ENCODE measurements around the gene TPM2. TPM values are rescaled to one million over a fixed set of nuclear protein-coding genes. Genes with fewer than 3 reads are reported as not detected.
"Not testable (repeated sequence)": the region's sequence is repeated elsewhere in the genome, so short reads cannot be mapped to it uniquely, and the experiment has no call there.

Gene TPM2
- total RNA-seq, 8 experiments from 2014 or later: 6.1 to 470 (median 68.3) TPM

GRCh38 chr9:35649431-35650340 lies 40.0 kb downstream of the TPM2 start:
- Histone ChIP-seq H3K4me3 (no peak overlapping the region), H3K27ac (no peak overlapping the region), H3K4me1 (replicated peaks in 1 of 2) (peaks cover 8 to 10% of the 10 kb centered on the region in 2 donors)
- WGBS, 10 experiments: 60 to 93% (median 85%) methylated on average over 1 to 11 of the region's 26 CpGs; no CpG with 5 or more reads in 4 of the 10 experiments
- in situ Hi-C loops (cut with MboI; ENCODE audit: low pct_unique_long_range_greater_than_20kb in 2 of 9, low sequenced_read_pairs in 9 of 9, unreplicated experiment in 9 of 9): no loop called here
- no peak for ATAC-seq (replicated peaks in 6 of 8)

- H3K27ac ChIP-seq: peak overlapping the region; percentile 40 to 44
- H3K4me1 ChIP-seq (replicated peaks in 1 of 2): peaks cover 8 to 10% of the 10 kb centered on the region in 2 donors
- WGBS, 10 experiments: 0 to 16% (median 2%) methylated on average over 3 to 20 of the region's 58 CpGs; no CpG with 5 or more reads in 4 of the 10 experiments
- H3K4me3 ChIP-seq: peak overlapping the region; percentile 44 to 61 (median 53)
- ATAC-seq (replicated peaks in 6 of 8): peak; percentile 94 to 98 (median 95)
- in situ Hi-C loops (cut with MboI; ENCODE audit: low pct_unique_long_range_greater_than_20kb in 2 of 9, low sequenced_read_pairs in 9 of 9, unreplicated experiment in 9 of 9): no loop called here
Measured at GRCh38 chr9:35646533-35647265, 43.0 kb downstream of the TPM2 start.

GRCh38 chr9:35646153-35646532 lies 43.6 kb downstream of the TPM2 start:
- peak; percentile 13 to 30 (median 20) for ATAC-seq (replicated peaks in 6 of 8)
- Histone ChIP-seq H3K4me3 (peak overlapping the region; percentile 44 to 61 (median 53)), H3K4me1 (replicated peaks in 1 of 2) (peaks cover 8 to 10% of the 10 kb centered on the region in 2 donors), H3K27ac (no peak overlapping the region)
- 0 to 18% (median 6%) methylated on average over 1 to 7 of the region's 11 CpGs; no CpG with 5 or more reads in 2 of the 10 experiments for WGBS, 10 experiments
- in situ Hi-C loops (cut with MboI; ENCODE audit: low pct_unique_long_range_greater_than_20kb in 2 of 9, low sequenced_read_pairs in 9 of 9, unreplicated experiment in 9 of 9): no loop called here

GRCh38 chr9:35645736-35646135 lies 44.0 kb downstream of the TPM2 start:
- H3K27ac ChIP-seq; in situ Hi-C loops (cut with MboI; ENCODE audit: low pct_unique_long_range_greater_than_20kb in 2 of 9, low sequenced_read_pairs in 9 of 9, unreplicated experiment in 9 of 9); ATAC-seq (replicated peaks in 6 of 8): not testable (repeated sequence)
- WGBS, 10 experiments: 0 to 68% (median 44%) methylated on average over 1 to 4 of the region's 10 CpGs; no CpG with 5 or more reads in 2 of the 10 experiments
- Histone ChIP-seq H3K4me3 (peak overlapping the region in 4 of 5 donors; percentile 44 to 61 (median 50)), H3K4me1 (replicated peaks in 1 of 2) (peaks cover 8 to 10% of the 10 kb centered on the region in 2 donors)

- in situ Hi-C loops (cut with MboI; ENCODE audit: low pct_unique_long_range_greater_than_20kb in 2 of 9, low sequenced_read_pairs in 9 of 9, unreplicated experiment in 9 of 9): no loop called here
Measured at GRCh38 chr9:35643046-35643445, 46.7 kb downstream of the TPM2 start.

GRCh38 chr9:35641478-35641877 lies 48.2 kb downstream of the TPM2 start:
- in situ Hi-C loops (cut with MboI; ENCODE audit: low pct_unique_long_range_greater_than_20kb in 2 of 9, low sequenced_read_pairs in 9 of 9, unreplicated experiment in 9 of 9); ATAC-seq (replicated peaks in 6 of 8); H3K27ac ChIP-seq; H3K4me3 ChIP-seq; H3K4me1 ChIP-seq (replicated peaks in 1 of 2): not testable (repeated sequence)
- 0 to 100% (median 94%) methylated on average over 1 to 3 of the region's 3 CpGs; no CpG with 5 or more reads in 3 of the 10 experiments for WGBS, 10 experiments

More at GRCh38 chr9:35643046-35643445, 46.7 kb downstream of the TPM2 start:
- H3K4me1 ChIP-seq (replicated peaks in 1 of 2): peaks cover 8 to 10% of the 10 kb centered on the region in 2 donors
- no peak overlapping the region for H3K27ac ChIP-seq
- H3K4me3 ChIP-seq: no peak overlapping the region
- ATAC-seq (replicated peaks in 6 of 8): no peak
- 78 to 90% (median 80%) methylated on average over 1 to 7 of the region's 12 CpGs; no CpG with 5 or more reads in 5 of the 10 experiments for WGBS, 10 experiments

GRCh38 chr9:35640431-35640830 lies 49.3 kb downstream of the TPM2 start:
- ATAC-seq (replicated peaks in 6 of 8); H3K27ac ChIP-seq; H3K4me1 ChIP-seq (replicated peaks in 1 of 2); H3K4me3 ChIP-seq; in situ Hi-C loops (cut with MboI; ENCODE audit: low pct_unique_long_range_greater_than_20kb in 2 of 9, low sequenced_read_pairs in 9 of 9, unreplicated experiment in 9 of 9): not testable (repeated sequence)
- WGBS, 10 experiments: 92 to 100% (median 93%) methylated on average over 1 to 5 of the region's 15 CpGs; no CpG with 5 or more reads in 5 of the 10 experiments

GRCh38 chr9:35639631-35640030 lies 50.1 kb downstream of the TPM2 start:
- WGBS, 10 experiments: 33 to 100% (median 73%) methylated on average over 1 of the region's 1 CpG; no CpG with 5 or more reads in 2 of the 10 experiments
- no peak for ATAC-seq (replicated peaks in 6 of 8)
- in situ Hi-C loops (cut with MboI; ENCODE audit: low pct_unique_long_range_greater_than_20kb in 2 of 9, low sequenced_read_pairs in 9 of 9, unreplicated experiment in 9 of 9): no loop called here
- no peaks in the 10 kb centered on the region for H3K4me1 ChIP-seq (replicated peaks in 1 of 2)
- H3K4me3 ChIP-seq: no peak overlapping the region
- no peak overlapping the region for H3K27ac ChIP-seq

GRCh38 chr9:35639225-35639624 lies 50.5 kb downstream of the TPM2 start:
- in situ Hi-C loops (cut with MboI; ENCODE audit: low pct_unique_long_range_greater_than_20kb in 2 of 9, low sequenced_read_pairs in 9 of 9, unreplicated experiment in 9 of 9); H3K4me1 ChIP-seq (replicated peaks in 1 of 2); ATAC-seq (replicated peaks in 6 of 8); H3K4me3 ChIP-seq; H3K27ac ChIP-seq: not testable (repeated sequence)
- 43 to 100% (median 90%) methylated on average over 1 of the region's 1 CpG; no CpG with 5 or more reads in 2 of the 10 experiments for WGBS, 10 experiments

GRCh38 chr9:35638751-35639150 lies 51.0 kb downstream of the TPM2 start:
- H3K27ac ChIP-seq; H3K4me3 ChIP-seq; in situ Hi-C loops (cut with MboI; ENCODE audit: low pct_unique_long_range_greater_than_20kb in 2 of 9, low sequenced_read_pairs in 9 of 9, unreplicated experiment in 9 of 9); ATAC-seq (replicated peaks in 6 of 8); H3K4me1 ChIP-seq (replicated peaks in 1 of 2): not testable (repeated sequence)
- WGBS, 10 experiments: 69 to 100% (median 96%) methylated on average over 2 to 6 of the region's 8 CpGs; no CpG with 5 or more reads in 1 of the 10 experiments

- H3K4me1 ChIP-seq (replicated peaks in 1 of 2); H3K27ac ChIP-seq; in situ Hi-C loops (cut with MboI; ENCODE audit: low pct_unique_long_range_greater_than_20kb in 2 of 9, low sequenced_read_pairs in 9 of 9, unreplicated experiment in 9 of 9); ATAC-seq (replicated peaks in 6 of 8); H3K4me3 ChIP-seq: not testable (repeated sequence)
- 20 to 100% (median 83%) methylated on average over 1 to 8 of the region's 9 CpGs; no CpG with 5 or more reads in 3 of the 10 experiments for WGBS, 10 experiments
Measured at GRCh38 chr9:35637427-35637955, 52.2 kb downstream of the TPM2 start.

GRCh38 chr9:35636877-35637246 lies 52.9 kb downstream of the TPM2 start:
- ATAC-seq (replicated peaks in 6 of 8); H3K4me1 ChIP-seq (replicated peaks in 1 of 2); H3K27ac ChIP-seq; H3K4me3 ChIP-seq; in situ Hi-C loops (cut with MboI; ENCODE audit: low pct_unique_long_range_greater_than_20kb in 2 of 9, low sequenced_read_pairs in 9 of 9, unreplicated experiment in 9 of 9): not testable (repeated sequence)
- 72 to 100% (median 79%) methylated on average over 1 to 4 of the region's 6 CpGs; no CpG with 5 or more reads in 4 of the 10 experiments for WGBS, 10 experiments

All from motor neuron (in vitro differentiated cells).